GM19328 (cell line): ENCODE results near the gene SLC35D2.
"Not testable (repeated sequence)": the region's sequence is repeated elsewhere in the genome, so short reads cannot be mapped to it uniquely, and the experiment has no call there.

Experiments used
- ATAC-seq: cut with Tn5 transposase; IDR thresholded peaks from one replicate; pipeline ENCODE4 v1.9.1; 2021; ENCODE audit warnings: mild to moderate bottlenecking, moderate library complexity; ENCODE audit not compliant: unreplicated experiment

Gene SLC35D2

DNA sequence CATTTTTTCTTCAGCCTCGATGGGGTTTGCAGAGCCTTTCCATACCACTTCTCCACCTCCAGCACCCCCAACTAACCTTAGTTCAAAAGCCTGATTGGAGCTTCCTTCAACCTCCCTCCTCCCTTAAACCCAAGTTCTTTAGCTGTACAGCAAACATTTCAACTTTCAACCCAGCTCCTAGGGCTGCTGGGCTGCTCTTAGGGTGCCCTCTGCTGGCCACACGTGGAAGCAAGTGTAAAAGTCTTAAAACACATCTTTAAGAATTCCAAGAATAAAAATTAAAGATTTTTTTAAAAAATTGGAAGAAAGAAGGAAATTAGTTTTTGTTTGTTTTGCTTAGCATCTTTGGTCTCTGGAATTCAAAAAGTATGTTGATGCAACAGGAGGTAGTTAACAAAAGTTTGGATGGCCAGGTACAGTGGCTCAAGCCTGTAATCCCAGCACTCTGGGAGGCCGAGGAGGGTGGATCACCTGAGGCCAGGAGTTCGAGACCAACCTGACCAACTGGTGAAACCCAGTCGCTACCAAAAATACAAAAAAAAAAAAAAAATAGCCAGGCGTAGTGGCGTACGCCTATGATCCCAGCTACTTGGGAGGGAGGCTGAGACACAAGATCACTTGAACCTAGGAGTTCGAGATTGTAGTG is 66.1 kb downstream of the SLC35D2 start:
- ATAC-seq, result no peak

DNA sequence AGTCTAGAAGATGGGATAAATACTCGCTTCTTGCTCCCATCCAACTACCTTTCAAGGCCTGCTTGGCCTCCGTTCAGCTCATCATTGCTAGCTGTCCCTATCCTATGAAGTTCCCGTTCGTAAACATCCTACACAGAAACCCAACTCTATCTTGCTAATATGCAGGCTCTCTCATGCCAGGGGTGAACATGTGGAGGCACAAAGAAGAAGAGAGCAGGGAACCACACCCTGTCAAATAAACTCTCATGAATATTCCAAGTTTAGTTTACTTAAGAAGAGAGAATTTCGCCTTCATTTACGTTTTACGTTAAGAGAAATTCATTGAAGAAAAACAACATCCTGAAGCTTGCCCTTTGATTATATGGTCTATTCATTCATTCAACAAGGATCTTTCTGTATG is 73.7 kb downstream of the SLC35D2 start:
- ATAC-seq, result no peak

- not testable (repeated sequence) for ATAC-seq
These were observed 76.6 kb downstream of the SLC35D2 start for GRCh38 chr9:96306958-96307357.

- no peak for ATAC-seq
These were observed 78.3 kb downstream of the SLC35D2 start for GRCh38 chr9:96305171-96305570.

DNA sequence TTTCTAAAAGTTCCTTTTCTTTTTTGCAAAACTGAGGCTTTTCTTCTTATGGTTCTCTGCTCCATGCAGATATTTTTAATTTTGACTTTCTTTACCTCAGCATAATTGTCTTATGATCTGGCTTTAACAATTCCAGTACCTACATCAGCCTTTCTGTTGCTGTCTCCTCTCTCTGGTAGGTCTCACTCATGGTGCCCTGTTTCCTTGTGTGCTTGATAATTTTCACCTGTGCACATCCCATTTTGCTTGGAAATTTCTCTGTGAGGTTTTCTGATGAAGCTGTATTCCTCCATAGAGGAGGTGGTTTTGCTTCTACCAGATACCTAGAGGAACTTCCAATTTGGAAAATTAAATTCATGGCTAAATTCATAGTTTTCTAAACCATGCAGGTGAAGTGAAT is 79.3 kb downstream of the SLC35D2 start:
- ATAC-seq, result no peak

DNA sequence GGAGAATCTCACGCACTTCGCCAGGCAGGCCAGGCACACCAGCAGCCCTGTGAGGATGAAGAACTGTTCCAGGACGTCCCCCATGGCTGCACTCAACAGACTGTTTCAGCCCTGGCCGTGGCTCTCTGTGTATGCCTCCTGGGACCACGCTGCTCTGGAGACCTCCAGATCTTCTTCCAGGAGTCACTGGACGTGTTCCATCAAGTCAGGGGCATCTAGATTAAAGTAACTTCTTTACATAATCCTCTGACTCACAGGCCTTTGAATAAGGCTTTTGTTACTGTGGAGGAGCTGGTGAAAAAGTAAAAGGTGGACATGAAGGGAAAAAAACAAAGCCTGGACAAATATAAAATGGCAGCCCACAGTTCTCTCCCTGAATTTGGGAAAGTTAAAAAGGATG is 81.5 kb downstream of the SLC35D2 start, which contains the start of gene HSD17B3:
Gene HSD17B3, minus strand, starts transcription at position 156 of the 400 bp plus-strand sequence. Its CDS starts 72 bp downstream, at position 84.
- ATAC-seq, result no peak

DNA sequence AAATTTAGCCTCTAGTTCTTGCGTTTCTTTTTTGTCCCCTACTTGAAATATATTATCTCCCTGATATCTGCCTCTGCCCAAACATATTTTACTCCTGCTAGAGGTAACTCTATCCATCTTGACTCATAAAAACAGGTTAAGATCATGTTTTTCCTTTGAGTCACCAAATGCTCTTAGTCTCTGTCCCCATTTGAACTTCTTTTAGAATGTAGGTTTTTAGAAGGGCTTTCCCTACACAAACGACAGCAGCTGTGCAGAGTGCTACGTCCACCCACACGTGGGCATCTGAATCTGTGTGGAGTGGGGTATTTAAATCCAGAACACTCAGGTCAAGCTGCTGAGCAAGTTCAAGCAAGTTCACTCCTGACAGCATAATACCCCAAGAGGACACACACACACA is 83.7 kb downstream of the SLC35D2 start:
- ATAC-seq, result no peak

- no peak for ATAC-seq
These were observed 89.4 kb downstream of the SLC35D2 start for GRCh38 chr9:96294159-96294545.

GRCh38 chr9:96293498-96294158 is 89.9 kb downstream of the SLC35D2 start:
- ATAC-seq, result no peak

DNA sequence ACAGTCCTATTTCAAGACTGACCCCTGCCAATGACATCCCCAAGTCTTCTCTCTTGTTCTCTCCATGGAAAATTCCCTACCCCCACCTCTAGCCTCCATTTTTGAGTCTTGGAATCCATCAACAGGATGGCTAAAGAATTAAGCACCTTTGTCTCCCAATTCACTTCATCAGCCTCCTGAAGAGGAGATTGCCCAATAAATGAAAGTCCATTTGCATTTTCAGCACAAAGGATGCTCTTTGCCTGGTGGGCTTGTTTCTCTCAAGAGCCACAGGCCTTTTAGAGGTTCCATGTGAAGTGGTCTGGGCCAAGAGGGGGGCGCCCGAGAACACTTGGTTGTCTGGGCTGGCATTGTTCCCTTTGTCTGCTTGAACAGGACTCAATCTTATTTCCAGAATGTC is 94.1 kb downstream of the SLC35D2 start:
- no peak for ATAC-seq

GRCh38 chr9:96281641-96282040 is 101.9 kb downstream of the SLC35D2 start:
- no peak for ATAC-seq

DNA sequence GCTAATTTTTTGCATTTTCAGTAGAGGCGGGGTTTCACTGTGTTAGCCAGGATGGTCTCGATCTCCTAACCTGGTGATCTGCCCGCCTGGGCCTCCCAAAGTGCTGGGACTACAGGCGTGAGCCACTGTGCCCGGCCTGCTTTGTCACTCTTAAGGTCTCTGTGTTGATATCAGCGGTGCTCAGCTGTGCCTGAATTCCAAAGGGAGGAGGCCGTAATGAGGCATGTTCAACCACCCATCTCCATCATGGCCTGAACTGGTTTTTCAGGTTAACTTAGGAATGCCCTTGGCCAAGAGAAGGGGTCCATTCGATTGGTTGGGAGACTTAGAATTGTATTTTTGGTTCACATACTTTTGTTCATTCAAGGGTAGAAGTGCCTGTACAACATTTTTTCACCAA is 103.6 kb downstream of the SLC35D2 start:
- no peak for ATAC-seq

- ATAC-seq, result no peak
These were observed 108.6 kb downstream of the SLC35D2 start for GRCh38 chr9:96274939-96275338.
